NK-92 (cell line): Measurements from ENCODE around the gene HOXB2.

Experiments used
- DNase-seq: peaks from one replicate; lab custom pipeline; 2025; ENCODE audit not compliant: unreplicated experiment; lab: John Stamatoyannopoulos, UW

Gene HOXB2

DNA sequence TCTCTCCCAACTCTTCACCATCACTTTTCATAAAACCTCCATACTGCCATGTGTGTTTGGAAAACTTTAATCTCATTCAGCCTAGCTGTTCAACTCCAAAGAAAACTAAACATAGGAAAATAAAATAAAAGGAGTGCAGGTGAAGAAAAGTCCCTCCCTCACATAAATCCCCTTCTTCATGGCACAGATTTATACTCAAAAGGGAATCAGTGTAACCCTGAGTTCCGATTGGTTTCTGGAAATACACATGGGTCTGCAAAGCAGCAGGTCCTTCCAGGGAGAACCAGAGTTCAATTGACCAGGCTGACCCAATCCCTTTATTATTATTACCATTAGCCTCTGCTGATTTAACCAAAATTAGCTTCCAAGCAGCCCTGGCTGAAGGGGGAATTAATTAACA lies 8.9 kb upstream of the HOXB2 start:
- DNase-seq: no peak

DNA sequence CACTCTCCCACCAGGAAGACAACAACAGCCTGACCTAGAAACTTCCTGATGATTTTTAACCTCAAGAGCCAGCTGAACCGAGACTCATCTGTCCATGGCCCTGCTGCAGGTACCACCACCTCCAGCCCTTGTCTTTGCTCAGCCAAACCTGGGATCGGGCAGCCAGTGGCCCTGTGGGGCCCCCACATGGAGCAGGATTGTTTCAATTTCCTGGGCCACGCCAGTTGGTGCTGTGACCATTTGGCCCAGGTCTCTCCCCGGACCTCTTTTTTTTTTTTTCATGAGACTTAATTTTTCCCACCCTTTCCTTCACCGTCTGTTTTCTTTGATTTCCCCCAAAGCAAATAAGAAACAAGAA lies 8.3 kb upstream of the HOXB2 start:
- no peak for DNase-seq

DNA sequence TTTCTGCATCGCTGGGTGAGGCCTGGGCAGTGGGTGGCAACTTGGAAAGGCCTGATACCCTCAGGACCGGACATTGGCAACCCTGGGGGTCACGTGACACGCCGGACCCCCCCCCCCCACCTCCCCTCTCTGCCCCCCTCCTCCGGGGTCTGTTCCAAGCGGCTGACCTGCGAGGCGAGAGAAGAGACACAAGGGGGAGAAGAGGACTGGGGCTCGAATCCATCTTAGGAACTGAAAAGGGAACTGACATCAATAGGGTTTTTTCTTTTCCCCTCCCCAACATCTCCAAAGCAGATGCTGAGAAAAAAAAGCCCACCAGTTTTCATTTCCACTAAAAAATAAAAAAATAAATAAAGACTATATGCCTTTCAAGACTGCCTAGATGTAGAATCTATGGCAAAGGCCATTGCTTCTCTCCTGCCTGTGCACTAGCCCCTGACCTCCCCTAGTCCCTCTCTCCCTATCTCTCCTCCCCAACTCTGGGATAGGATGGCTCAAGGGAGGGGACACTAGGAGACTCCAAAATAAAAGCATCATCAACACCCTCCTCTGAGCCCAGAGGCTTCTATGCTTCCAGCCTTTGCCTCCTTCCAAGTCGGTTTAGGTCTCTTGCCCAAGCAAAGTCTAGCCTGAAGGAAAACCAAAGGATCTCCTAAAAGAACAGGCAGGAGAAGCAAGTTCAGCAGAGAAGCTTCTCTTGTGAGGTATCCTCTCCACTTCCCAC lies 7.7 kb upstream of the HOXB2 start:
- DNase-seq: no peak

DNA sequence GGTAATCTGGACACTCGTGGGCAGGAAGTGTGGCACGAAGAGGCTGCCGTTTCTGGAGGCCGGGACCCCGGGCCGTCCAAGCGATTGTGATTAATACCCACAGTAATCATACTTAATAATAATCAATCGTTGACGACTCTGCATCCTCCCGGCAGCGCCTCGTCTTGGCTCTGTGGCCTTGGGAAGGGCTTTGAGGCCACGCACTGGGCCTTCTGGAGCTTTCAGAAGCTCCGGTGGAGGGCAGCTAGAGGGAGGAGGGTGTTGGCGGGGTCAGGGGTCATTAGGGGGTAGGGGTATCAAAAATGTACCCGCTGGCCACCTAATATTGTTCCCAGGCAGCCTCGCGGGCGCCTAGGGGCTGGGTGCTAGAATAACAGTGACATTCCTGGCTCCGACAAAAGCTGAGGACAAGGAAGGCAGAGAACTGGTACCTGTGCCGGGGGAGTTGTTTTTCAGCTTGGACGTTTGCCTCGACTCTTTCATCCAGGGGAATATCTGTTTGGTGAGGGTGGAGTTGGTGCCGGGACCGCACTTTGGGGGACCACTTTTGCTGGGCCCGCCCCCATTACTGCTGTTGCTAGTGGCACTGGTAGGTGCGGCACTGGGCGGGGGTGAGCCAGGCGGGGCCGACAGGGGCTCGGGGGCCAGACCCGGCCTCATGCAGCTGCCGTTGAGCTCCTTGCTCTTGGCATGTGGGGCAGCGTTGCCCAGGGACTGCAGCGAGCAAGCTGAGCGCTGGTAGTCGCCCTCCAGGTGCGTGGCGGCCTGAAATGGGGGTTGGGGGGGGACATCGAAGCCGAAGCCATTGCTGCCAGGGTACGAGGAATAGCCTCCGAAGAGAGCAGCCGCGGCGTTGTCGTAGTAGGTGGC lies 6.9 kb upstream of the HOXB2 start:
- no peak for DNase-seq

DNA sequence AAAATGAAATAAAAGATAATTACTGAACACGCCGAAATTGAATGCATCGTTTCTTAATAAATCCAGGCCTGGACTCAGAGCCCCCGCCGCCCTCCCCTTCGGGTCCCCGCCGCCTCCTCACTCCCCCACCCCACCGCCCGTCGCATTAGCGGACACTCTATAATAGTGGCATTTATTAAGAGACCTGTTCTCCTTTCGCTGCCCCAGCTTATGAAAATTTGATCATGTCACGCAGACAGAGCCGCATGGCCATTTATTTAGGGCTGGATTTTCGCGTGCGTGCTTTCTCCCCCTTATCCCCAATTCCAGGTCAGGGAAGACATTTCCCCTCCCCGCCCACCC lies 6.3 kb upstream of the HOXB2 start:
- no peak for DNase-seq

DNA sequence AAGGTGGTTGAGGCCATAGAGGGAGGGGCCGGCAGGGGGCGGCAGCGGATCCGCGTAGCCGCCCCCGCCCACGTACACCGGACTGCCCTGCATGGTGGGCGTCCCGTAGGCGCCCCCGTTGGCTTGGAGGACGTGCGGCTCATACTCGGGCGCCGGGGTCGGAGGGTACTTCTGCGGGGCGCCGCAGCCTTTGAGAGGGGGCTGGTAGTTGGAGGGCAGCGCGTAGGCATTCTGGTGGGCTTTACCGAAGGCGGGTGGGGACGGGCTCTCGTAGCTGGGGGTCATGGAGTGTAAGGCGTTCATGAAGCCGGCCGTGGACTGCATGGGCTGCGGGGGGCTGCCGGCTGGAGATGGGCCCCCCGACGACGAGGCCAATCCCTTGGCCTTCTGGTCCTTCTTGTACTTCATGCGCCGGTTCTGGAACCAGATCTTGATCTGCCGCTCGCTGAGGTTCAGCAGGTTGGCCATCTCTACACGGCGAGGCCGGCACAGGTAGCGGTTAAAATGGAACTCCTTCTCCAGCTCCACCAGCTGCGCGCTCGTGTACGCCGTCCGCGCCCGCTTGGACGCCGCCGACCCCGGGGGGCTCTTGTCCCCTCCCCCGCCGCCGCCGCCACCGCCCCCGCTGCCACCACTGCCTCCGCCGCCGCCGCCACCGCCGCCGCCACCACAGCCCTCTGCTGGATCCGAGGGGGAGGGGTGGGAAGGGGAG lies 5.7 kb upstream of the HOXB2 start:
- DNase-seq: no peak

DNA sequence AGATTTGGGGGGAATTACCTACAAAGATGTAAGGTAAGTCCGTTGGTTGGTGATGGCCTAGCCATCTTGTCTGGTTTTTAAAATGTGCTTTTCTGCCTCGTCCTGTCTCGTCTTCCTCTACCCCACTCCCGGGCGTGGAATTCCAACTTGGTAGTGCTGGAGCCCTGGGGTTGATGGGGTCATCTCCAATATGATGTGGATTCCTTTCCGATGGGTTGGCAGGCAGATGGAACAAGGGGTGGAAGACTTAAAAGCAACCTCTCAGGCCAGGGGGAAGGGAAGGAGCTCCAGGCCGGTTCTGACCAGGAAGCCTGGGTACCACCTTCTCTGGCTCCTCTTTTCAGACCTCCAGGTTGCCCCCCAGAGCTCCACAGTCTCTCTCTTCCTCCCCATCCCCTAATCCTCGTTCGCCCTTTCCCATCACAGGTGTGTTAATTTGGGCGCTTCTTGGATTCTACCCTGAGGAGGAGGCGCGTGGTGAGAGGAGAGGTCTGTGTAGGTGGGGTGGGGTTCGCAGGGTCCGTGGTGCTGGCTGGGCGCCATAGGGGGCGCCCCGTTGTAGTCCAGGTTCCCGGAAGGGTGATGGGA lies 5.1 kb upstream of the HOXB2 start:
- no peak for DNase-seq

DNA sequence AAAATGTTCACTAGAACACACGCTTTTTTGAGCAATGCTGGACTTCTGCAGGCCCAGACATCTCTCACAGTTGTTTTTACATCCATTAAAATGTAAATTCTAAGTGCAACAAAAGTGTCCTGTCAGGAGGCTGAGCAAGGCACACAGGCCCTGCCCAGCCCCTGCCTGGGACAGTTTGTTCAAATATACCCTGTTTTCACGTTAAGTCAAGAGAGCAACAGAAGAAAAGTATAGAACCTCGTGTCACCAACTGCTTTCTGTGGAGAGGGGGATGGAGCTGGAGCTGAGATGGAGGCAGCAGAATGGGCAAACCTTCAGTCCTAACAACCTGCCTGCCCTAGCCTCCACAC lies 4.3 kb upstream of the HOXB2 start:
- DNase-seq: no peak

DNA sequence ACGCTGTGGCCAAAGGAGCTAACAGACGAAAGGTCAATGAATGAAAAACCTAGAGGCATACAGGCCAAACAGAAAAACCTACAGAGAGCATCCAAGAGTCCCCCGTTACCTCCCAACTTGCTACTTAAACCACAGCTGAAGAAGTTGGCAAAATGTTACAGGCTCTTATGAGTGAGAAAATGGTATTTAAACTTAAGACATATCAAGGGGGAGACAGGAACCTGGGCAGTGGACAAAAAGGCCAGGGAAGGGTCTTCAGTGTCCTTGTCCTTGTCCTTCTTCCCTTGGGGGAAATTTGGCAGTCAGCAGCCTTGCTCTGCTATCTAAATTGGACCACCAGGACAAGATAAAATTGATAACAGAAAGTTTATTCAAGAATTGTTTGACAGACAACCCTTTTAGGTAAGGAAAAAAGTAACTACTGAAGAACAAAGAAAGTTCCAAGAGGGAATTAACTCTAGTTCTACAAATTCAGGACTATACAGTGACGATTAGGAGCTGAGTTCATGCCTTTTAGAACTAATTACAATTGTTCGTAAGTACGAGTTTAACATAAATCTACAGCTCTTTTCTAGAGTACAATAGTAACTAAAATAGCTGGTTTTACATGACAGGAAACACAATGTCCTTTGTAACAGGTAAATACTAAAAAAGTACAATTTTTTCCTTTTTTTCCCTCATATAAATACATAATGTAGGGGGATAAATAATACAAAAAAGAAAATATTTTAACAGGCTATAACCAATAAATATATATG lies 3.8 kb upstream of the HOXB2 start:
- no peak for DNase-seq

DNA sequence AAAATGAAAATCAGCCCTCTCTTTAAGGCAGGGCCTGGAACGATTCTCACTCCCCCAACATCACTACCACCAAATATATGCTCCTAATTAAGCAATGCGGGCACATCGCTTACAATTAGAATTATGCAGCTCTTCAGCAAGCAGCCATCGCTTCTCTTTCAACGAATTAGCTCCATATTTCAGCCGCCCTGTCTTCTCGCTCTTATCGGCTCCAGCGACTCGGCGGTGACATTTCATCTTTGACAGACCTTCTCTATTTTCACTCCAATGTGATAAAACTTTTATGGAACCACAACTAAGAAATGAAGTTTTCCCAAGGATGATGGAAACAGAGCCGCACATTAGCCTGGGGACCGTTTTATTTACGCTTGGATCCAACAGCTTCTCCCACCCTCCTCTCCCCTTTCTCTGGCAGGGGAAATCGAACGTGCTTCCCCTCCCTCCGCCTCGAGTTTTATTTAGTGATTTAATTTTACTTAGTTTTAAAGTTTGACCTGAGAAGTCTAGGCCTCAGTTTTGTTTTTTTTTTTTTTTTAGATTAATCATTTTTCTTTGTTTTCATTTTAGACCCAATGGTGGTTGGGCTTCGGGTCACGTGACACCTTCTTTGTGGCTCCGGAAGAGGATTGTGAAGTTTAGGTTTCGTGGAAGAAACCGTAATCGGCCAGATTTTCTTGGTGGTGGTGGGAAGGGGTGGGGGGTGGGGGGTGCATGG lies 3.1 kb upstream of the HOXB2 start:
- no peak for DNase-seq

DNA sequence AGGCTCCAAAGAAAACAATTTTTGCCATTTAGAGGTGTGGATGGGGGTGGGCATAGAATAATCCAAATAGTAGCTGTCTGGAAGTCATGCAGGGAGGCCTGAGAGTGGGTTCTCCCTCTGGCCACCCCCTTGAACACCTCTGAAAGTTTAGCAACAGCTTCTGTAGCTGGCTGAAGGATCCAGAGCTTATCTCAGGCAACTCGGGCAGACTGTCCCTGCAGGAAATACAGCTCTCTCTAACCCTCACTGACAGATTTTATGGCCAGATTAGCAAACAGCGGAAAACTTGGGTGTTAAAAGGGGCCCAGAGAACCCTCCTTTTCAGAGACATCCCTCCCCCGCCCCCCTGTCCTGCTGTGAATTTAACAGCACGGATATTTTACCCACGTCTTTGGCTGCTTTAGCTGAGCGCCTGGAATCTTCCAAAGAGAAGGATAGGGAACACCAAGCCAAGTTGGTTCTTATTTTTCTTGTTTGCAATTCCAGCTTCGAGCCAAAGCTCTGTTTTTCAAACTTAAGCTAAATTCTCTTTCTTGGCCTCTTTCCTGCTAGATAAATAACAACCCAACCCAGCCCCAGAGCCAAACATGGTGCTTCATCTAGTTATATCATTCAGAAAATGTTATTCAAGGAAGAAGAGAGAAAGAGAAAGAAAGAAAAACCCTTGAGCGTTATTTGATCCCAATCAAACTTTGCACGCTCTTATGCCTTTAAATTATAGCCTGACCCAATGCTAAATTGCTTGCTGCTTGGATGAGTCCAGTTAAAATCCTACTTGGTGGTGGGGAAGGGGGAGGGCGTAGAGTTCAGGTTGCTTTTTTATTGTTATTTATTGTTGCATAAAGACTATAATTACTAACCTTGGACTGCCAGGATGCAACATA lies 2.3 kb upstream of the HOXB2 start:
- no peak for DNase-seq

DNA sequence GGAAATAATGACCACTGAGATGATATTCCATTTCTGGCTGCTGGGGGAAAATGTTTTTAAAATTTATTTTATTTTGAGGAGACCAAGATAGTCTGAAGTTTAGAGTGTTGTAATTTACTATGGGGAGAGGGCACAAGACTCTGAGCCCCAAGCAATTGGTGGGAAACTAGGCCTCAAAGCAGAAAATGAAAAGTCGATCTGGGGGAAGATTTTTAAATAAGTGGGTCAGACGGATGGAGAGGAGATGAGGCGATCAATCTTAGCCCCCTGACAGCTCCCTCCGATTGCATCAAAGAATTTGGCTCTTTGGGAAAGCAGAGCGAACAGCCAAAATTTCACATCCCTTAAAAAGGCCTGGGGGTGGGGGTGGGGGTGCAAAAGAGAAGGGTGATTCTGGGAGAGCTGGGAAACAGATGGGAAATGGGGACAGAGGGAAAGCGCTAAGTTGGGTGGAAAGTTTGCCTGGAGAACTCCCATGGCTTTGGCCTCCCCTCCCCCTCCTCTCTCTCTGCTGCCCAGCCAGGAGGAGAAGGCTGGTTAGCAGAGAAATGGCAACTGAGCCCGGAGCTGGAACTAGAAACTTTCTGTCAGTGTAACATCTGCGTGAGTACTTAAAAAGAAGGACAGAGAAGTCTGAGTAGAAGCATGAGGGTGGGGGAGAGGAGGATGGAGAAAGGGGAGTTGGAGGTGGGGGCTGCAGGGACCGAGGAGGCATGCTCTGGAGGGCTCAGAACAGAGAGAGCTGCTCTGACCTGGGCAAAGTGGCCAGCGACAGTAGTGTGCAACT lies 1.4 kb upstream of the HOXB2 start:
- no peak for DNase-seq

DNA sequence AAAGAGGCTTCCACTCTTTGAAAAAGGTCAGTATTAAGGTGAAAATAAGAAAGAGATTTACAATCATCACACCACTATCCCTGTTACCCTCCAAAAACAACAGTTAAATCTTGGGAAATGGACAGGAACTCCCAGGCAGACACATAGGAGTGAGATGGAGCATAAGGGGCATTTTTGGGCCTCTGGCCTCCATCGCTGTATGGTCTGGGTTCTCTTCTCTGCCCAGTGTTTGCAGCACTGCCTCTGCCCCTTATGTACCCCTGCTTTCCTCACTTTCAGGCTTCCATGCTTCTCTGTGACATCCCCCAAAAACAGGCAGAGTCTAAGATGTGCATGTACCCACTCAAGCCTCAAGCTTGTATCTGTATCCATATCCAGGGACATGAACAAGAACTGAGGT lies 630 bp upstream of the HOXB2 start:
- DNase-seq: no peak

DNA sequence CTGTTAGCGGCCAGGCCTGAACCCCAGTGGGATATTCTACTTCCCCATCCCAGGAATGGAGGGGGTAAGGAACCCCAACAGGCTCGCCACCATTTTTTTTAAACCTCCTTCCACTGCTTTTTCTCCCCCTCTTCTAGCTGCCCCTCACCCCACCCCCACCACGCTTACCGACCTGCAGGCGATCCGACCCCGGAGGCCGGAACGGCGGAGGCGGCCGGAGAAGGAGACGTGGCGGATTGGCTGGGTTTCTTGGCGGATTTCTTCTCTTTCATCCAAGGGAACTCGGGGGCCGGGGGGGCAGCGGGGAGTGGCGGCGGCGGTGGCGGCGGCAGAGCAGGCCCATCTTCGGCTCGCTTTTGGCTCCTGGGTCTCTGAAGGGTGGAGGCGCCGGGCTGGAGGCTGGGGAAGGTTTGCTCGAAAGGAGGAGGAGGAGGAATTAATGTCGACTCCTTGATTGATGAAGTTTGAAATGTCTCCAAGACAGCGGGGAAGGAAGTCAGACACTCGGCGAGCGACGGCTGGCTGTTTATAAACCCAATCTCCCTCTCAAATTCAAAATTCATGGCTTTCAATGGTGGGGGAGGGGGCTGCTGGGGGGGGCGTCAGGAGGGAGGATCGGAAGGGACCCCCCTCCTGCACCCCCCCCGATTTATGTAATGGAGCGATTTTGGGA lies 424 bp downstream of the HOXB2 start:
- DNase-seq: no peak

DNA sequence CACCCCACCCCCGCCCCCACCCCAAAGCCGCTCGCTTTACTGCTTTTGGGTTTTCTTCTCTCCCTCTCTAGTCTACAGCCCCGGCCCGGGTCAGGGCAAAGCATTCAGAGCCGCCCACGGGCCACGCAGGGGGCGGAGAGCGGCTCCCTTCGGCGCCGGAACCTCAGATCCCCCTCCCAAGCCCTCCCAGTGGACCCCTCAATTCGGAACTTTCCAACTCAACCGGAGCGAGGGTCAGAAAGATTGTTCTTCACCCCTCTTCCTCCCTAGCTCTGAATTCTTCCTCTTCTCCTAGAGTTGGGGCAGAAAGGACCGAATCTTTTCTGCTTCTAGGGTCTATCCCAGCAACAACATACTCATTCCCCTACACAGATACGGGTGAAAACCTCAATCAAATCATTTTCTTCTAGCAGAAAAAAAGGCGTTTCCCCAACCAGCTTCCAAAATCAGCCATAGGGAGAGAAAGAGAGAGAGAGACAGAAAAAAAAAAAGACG lies 1.0 kb downstream of the HOXB2 start:
- DNase-seq: no peak

DNA sequence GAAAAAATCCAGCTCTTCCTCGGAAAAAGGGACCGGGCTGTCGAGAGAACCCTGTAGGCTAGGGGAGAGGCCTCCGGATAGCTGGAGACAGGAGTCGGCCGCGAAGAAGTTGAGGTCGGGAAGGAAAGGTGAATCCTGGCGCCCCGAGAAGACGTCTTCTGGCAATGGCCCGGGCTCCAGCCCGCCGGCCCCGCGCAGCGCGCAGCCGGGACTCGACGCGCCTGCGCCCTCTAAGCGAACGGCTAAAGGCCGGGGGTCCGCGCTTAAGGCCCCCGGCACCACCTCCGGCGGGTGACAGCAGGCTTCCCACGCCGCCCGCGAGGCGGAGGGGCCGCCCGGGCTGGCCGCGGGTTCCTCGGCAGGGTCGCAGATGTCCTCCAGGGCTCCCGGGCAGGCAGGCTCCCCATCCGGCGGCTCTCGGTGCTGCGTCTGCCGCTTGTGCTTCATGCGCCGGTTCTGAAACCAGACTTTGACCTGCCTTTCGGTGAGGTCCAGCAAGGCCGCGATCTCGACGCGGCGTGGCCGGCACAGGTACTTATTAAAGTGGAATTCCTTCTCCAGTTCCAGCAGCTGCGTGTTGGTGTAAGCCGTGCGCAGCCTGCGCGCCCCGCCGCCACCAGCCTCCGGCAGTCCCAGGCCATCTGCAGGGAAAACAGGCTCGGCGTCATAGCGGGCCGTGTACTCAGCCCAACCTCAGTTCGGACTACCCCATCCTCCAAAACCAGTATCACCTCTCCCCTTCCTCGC lies 1.6 kb downstream of the HOXB2 start:
- no peak for DNase-seq

DNA sequence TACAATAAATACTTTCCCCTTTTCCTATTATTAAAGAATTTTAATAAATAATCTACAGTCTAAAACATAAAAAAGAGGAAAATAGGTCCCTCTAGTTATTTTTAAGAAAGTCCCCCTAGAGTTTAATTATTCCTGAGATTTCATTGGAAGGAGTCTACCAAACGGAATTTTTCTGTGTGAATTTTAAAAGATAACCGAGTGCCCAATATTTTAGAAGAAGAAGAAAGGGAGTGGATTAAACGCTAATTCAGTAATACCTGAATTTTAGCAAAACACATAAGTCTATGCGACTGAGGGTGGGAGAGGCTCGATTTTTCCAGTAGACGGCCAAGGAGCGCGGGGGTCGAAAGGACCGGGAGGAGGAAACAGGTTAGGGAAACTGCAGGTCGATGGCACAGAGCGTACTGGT lies 2.2 kb downstream of the HOXB2 start:
- DNase-seq: no peak
